Nephron (organoid): ENCODE data around the gene BSDC1.

Source experiments
- H3K27ac Mint-ChIP-seq, 3 experiments: 2 replicates each; pipeline ENCODE4 v1.8.0; 2020; ENCODE audit warnings: mixed read lengths in 3 of 3, mild to moderate bottlenecking in 2 of 3, moderate library complexity in 1 of 3
- H3K27me3 Mint-ChIP-seq: 2 replicates; pipeline ENCODE4 v1.8.0; 2021; ENCODE audit warnings: low read depth, mild to moderate bottlenecking, moderate library complexity, mixed read lengths
- H3K36me3 Mint-ChIP-seq: 2 replicates; pipeline ENCODE4 v1.8.0; 2020; ENCODE audit warnings: low read depth, mixed read lengths
- H3K4me1 Mint-ChIP-seq: 2 replicates; pipeline ENCODE4 v1.8.0; 2020; ENCODE audit warnings: mixed read lengths
- H3K4me3 Mint-ChIP-seq, 3 experiments: 2 replicates each; pipeline ENCODE4 v1.8.0; 2020; ENCODE audit warnings: mild to moderate bottlenecking in 3 of 3, mixed read lengths in 3 of 3, moderate library complexity in 2 of 3
- H3K9me3 Mint-ChIP-seq: 2 replicates; pipeline ENCODE4 v1.8.0; 2020; ENCODE audit warnings: mixed read lengths
- CTCF ChIP-seq, 3 experiments: fragments of 200-600 bp; sonication (generic); IDR thresholded peaks; one replicate each; pipeline ENCODE4 v1.5.0; 2021; ENCODE audit warnings: antibody characterized with exemption in 3 of 3; ENCODE audit not compliant: unreplicated experiment in 3 of 3

Gene BSDC1

DNA sequence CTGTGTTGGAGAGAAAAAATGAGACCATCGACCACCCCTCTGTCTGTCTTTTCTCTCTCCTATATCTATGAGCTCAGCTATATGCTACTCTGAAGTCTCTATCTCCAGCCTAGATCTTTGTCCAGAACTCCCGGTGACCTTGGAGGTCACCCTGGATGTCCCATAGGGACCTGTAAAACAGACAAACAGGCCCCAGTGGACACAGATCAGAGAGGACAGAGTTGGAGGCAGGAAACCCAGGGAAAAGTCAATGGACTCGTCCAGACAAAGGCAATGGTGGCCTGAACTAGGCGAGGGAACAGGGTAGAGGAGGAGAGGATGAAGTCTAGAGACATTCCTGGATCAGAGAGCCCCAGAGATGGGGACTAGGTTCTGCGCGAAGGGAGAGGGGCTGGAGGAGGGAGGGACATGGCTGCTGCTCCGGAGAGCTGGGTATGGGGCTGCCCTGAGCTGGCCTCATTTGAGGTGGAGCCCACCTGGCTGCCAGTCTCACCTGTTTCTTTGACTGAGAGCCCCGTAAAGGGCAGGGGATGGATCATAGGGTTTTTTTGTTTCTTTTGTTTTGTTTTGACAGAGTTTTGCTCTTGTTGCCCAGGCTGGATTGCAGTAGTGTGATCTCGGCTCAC is 47.6 kb downstream of the BSDC1 start:
- no peak for TF ChIP-seq CTCF (IDR thresholded peaks at IDR 0.05; ENCODE audit: unreplicated experiment in 3 of 3)
- no peaks in the 10 kb centered on the region for H3K36me3 Mint-ChIP-seq
- peaks cover 17% of the 10 kb centered on the region for H3K4me1 Mint-ChIP-seq
- peak overlapping the region; percentile 9 to 67 (median 19) for H3K27ac Mint-ChIP-seq
- no peaks in the 10 kb centered on the region for H3K9me3 Mint-ChIP-seq
- peak overlapping the region in 2 of 3 experiments; percentile 11 to 33 for H3K4me3 Mint-ChIP-seq
- peaks cover 3% of the 10 kb centered on the region for H3K27me3 Mint-ChIP-seq

DNA sequence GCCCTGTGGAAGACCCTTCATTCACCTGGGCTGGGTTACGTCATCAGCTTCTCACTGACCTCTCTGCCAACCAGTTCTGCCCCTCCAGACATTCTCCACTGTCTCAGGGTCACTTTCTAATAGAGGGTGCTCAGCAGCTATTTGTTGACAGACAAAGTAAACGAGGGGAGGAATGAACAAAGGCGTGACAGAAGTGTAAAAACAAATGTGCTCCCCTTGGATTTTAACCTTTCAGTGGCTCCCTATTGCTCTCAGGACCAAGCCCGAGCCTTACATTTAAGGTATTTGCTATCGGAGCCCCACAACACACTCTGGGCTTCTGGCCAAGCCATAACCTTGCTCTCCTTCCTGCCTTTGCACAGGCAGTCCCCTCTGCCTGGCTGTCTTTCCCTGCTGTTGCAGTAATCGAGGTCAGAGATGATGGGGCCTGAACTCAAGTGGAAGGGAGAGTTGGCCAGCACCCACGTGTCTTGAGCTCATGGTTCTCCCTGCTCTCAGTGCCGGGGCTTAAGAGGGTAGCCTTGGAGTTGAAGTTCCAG is 48.9 kb downstream of the BSDC1 start:
- Mint-ChIP-seq H3K27ac (peak overlapping the region; percentile 19 to 67 (median 59)), H3K9me3 (no peaks in the 10 kb centered on the region), H3K36me3 (no peaks in the 10 kb centered on the region)

DNA sequence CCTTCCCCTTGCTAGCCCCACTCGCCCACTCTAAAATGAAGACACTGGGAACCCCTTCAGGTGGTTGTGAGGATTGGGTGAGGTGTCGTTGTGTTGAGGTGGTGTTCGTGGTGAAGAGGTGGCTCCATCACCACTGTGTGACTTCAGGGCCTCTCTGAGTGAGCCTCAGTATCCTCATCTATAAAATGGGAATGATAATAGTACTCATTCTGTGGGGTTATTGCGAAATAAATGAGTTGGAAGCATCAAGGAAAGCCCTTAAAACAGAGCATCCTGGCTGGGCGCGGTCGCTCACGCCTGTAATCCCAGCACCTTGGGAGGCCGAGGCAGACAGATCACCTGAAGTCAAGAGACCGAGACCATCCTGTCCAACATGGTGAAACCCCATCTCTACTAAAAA is 51.5 kb downstream of the BSDC1 start:
- no peak for TF ChIP-seq CTCF (IDR thresholded peaks at IDR 0.05; ENCODE audit: unreplicated experiment in 3 of 3)
- Mint-ChIP-seq H3K9me3 (no peaks in the 10 kb centered on the region), H3K4me1 (peaks cover 37% of the 10 kb centered on the region), H3K4me3 (no peak overlapping the region), H3K27me3 (peaks cover 3% of the 10 kb centered on the region), H3K36me3 (no peaks in the 10 kb centered on the region), H3K27ac (no peak overlapping the region)

More for the DNA sequence above, 48.9 kb downstream of the BSDC1 start:
- no peak overlapping the region for H3K4me3 Mint-ChIP-seq
- peaks cover 17% of the 10 kb centered on the region for H3K4me1 Mint-ChIP-seq
- no peak for TF ChIP-seq CTCF (IDR thresholded peaks at IDR 0.05; ENCODE audit: unreplicated experiment in 3 of 3)
- peaks cover 3% of the 10 kb centered on the region for H3K27me3 Mint-ChIP-seq

DNA sequence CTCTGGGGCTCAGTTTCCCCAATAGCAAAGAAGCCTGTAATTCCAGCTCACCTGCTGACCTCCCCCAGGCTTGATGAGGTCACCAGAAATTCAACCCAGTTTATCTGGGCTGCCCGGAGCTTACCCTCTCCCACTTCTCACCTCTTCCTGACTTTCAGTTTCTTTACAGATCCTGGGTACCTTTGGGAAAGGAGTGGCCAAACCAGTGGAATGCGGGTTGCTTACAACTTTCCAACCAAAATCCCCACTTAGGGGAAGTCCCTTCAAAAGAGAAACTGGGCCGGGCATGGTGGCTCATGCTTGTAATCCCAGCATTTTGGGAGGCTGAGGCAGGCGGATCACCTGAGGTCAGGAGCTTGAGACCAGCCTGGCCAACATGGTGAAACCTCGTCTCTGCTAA is 52.3 kb downstream of the BSDC1 start:
- Mint-ChIP-seq H3K27ac (no peak overlapping the region), H3K27me3 (peaks cover 3% of the 10 kb centered on the region), H3K4me1 (peaks cover 39% of the 10 kb centered on the region), H3K9me3 (no peaks in the 10 kb centered on the region), H3K36me3 (no peaks in the 10 kb centered on the region), H3K4me3 (no peak overlapping the region)
- no peak for TF ChIP-seq CTCF (IDR thresholded peaks at IDR 0.05; ENCODE audit: unreplicated experiment in 3 of 3)

DNA sequence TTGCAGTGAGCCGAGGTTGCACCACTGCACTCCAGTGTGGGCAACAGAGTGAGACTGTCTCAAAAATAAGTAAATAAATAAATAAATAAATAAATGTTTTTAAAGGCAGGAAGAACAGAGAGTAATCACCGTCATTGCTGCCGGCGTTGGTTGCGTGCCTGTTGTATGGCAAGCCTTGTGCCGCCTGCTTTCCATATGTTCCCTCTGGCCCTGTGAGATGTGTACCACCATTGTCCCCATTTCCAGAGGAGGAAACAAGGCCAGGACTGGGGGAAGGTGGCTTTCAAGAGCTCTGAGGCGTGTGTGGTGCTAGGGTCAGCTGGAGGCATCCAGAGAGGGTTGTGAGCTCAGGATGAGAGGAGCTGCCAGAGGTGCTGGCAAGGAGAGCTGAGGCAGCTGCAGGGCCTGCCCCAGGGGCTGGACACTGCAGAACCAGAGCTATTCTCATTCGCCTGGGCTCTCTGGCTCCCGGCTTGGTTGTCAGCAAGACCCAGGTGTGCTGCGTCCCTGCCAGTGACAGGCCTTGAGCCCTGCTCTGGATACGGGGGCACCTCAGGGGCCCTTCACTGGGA is 53.0 kb downstream of the BSDC1 start:
- Mint-ChIP-seq H3K9me3 (no peaks in the 10 kb centered on the region), H3K27me3 (no peaks in the 10 kb centered on the region), H3K27ac (no peak overlapping the region), H3K4me1 (peaks cover 34% of the 10 kb centered on the region), H3K36me3 (no peaks in the 10 kb centered on the region), H3K4me3 (no peak overlapping the region)
- TF ChIP-seq CTCF (IDR thresholded peaks at IDR 0.05; ENCODE audit: unreplicated experiment in 3 of 3): no peak
